Choroid plexus epithelial cell (primary cell): Measurements from ENCODE around the gene SPIB.
A peak's percentile ranks its signal among the peaks of the same experiment; 100 is the strongest.

Source experiments
- DNase-seq: peaks from one replicate; pipeline ENCODE4 v3.0.0-alpha.2; 2010; ENCODE audit warnings: low read depth
- H3K4me3 ChIP-seq: 2 replicates; pipeline ENCODE4 v1.5.1; 2011; ENCODE audit warnings: low read depth, mild to moderate bottlenecking, control low read depth, low read length, moderate library complexity
- CTCF ChIP-seq: conservative IDR thresholded peaks from 2 replicates; pipeline ENCODE4 v1.5.1; 2011; ENCODE audit warnings: low read depth, mild to moderate bottlenecking, control low read depth, inconsistent platforms, low read length, moderate library complexity

The SPIB gene

GRCh38 chr19:50414864-50415660 lies 3.7 kb upstream of the SPIB start:
- H3K4me3 ChIP-seq, result no peak overlapping the region
- peak; percentile 87 for TF ChIP-seq CTCF
- DNase-seq, result peak; percentile 74

- no peak for DNase-seq
- no peak for TF ChIP-seq CTCF
- H3K4me3 ChIP-seq, result no peak overlapping the region
Measured at GRCh38 chr19:50415661-50416033, 3.1 kb upstream of the SPIB start.

- TF ChIP-seq CTCF, result no peak
- DNase-seq, result no peak
- H3K4me3 ChIP-seq, result no peak overlapping the region
Measured at GRCh38 chr19:50416034-50416977, 2.4 kb upstream of the SPIB start.

GRCh38 chr19:50417111-50418081 lies 1.3 kb upstream of the SPIB start:
- TF ChIP-seq CTCF, result no peak

GRCh38 chr19:50419022-50419579 lies 363 bp downstream of the SPIB start:
- H3K4me3 ChIP-seq, result no peak overlapping the region
- no peak for TF ChIP-seq CTCF

More at GRCh38 chr19:50417111-50418081, 1.3 kb upstream of the SPIB start:
- no peak overlapping the region for H3K4me3 ChIP-seq
- DNase-seq, result no peak

GRCh38 chr19:50419580-50420035 lies 870 bp downstream of the SPIB start:
- no peak for DNase-seq
- no peak for TF ChIP-seq CTCF
- no peak overlapping the region for H3K4me3 ChIP-seq

More at GRCh38 chr19:50419022-50419579, 363 bp downstream of the SPIB start:
- DNase-seq, result no peak
